ENCODE results near the gene PPP3CA.

The PPP3CA gene

DNA sequence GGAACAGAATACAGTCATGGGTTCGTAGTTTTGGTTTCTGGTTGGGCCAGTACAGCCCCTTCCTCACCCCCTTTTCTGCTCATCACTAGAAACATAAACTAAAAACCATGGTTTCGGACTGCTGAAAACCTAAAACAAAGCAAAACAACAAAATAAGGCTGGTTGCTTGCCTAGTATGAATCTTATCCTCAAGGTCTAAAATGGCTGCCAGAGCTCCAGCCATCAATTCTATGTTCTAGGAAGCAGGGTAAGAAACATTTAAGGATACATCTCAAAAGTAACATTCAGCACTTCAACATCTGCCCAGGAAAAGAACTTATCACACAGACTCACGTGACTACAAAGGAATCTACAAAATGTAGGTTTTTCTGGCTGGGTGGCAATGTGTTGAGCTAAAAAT is 31.5 kb downstream of the PPP3CA start:
- TF ChIP-seq POLR2A (IDR thresholded peaks at IDR 0.05; ENCODE audit: extremely low read depth, insufficient read length) (no peak), MYC (IDR thresholded peaks at IDR 0.05; ENCODE audit: low read depth, low read length) (no peak), MAX (IDR thresholded peaks at IDR 0.05; ENCODE audit: low read depth, low read length) (no peak)
- TF ChIP-seq, protein P1, sequence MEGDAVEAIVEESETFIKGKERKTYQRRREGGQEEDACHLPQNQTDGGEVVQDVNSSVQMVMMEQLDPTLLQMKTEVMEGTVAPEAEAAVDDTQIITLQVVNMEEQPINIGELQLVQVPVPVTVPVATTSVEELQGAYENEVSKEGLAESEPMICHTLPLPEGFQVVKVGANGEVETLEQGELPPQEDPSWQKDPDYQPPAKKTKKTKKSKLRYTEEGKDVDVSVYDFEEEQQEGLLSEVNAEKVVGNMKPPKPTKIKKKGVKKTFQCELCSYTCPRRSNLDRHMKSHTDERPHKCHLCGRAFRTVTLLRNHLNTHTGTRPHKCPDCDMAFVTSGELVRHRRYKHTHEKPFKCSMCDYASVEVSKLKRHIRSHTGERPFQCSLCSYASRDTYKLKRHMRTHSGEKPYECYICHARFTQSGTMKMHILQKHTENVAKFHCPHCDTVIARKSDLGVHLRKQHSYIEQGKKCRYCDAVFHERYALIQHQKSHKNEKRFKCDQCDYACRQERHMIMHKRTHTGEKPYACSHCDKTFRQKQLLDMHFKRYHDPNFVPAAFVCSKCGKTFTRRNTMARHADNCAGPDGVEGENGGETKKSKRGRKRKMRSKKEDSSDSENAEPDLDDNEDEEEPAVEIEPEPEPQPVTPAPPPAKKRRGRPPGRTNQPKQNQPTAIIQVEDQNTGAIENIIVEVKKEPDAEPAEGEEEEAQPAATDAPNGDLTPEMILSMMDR (IDR thresholded peaks at IDR 0.05; ENCODE audit: low read depth, low read length): no peak
- no peak for DNase-seq (ENCODE audit: low read depth)
- no peak overlapping the region for H3K4me3 ChIP-seq (ENCODE audit: low read depth, low read length)

DNA sequence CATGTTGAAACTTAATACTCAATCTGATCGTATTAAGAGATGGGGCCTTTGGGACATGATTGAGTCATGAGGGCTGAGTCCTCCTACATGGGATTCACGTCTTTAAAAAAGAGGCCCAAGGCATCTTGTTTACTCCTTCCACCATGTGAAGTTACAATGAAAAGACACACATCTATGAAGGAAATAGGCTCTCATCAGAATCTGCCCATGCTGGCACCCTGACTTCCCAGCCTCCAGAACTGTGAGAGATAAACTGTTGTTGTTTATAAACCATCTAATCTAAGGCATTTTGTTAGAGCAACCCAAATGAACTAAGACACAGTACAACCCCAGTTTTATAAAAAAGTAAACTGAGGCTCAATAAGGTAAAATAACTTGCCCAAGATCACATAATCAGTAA is 32.3 kb downstream of the PPP3CA start:
- DNase-seq (ENCODE audit: low read depth): no peak
- TF ChIP-seq, protein P1 (IDR thresholded peaks at IDR 0.05; ENCODE audit: low read depth, low read length): no peak
- no peak for TF ChIP-seq MYC (IDR thresholded peaks at IDR 0.05; ENCODE audit: low read depth, low read length)
- no peak for TF ChIP-seq POLR2A (IDR thresholded peaks at IDR 0.05; ENCODE audit: extremely low read depth, insufficient read length)
- no peak for TF ChIP-seq MAX (IDR thresholded peaks at IDR 0.05; ENCODE audit: low read depth, low read length)
- H3K4me3 ChIP-seq (ENCODE audit: low read depth, low read length): no peak overlapping the region

DNA sequence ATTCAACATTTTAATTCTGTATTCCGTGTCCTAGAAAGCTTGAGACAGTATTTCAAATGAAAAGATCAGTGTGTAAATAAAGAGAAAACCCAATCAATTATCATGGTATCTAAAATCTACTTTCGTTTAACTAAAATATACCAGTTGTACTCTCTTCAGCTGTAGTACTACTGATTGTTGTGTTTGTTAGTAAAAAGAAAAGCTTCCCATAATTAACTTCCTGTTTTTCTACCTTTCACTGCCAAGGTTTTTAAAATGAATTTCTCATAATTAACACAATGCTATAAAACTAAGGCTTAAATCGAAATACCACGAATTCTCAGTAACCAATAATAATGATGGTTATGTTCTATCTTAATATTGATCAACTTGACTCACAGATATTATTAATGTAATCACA is 37.4 kb downstream of the PPP3CA start:
- DNase-seq (ENCODE audit: low read depth): no peak
- no peak overlapping the region for H3K4me3 ChIP-seq (ENCODE audit: low read depth, low read length)
- TF ChIP-seq MAX (IDR thresholded peaks at IDR 0.05; ENCODE audit: low read depth, low read length) (no peak), MYC (IDR thresholded peaks at IDR 0.05; ENCODE audit: low read depth, low read length) (no peak), POLR2A (IDR thresholded peaks at IDR 0.05; ENCODE audit: extremely low read depth, insufficient read length) (no peak)
- TF ChIP-seq, protein P1 (IDR thresholded peaks at IDR 0.05; ENCODE audit: low read depth, low read length): no peak

DNA sequence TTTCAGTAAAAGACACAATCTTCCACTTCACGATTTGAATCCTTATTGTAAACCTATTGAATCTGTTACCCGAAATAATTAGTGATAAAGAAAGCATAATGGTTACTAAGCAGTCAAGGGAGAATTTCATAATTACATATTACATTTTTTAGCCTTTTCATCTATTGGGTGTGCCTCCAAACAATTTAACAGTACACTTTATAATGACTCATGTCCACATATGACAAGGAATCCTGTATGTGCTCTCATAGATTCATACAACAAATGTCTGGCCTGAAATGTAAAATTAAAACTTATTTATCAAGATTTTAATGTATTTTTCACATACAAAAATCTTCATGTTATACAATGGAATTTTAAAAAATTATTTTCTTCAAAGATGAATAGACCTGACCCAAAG is 39.4 kb downstream of the PPP3CA start:
- TF ChIP-seq MYC (IDR thresholded peaks at IDR 0.05; ENCODE audit: low read depth, low read length) (no peak), POLR2A (IDR thresholded peaks at IDR 0.05; ENCODE audit: extremely low read depth, insufficient read length) (no peak), MAX (IDR thresholded peaks at IDR 0.05; ENCODE audit: low read depth, low read length) (no peak)
- TF ChIP-seq, protein P1 (IDR thresholded peaks at IDR 0.05; ENCODE audit: low read depth, low read length): no peak
- no peak for DNase-seq (ENCODE audit: low read depth)
- no peak overlapping the region for H3K4me3 ChIP-seq (ENCODE audit: low read depth, low read length)

DNA sequence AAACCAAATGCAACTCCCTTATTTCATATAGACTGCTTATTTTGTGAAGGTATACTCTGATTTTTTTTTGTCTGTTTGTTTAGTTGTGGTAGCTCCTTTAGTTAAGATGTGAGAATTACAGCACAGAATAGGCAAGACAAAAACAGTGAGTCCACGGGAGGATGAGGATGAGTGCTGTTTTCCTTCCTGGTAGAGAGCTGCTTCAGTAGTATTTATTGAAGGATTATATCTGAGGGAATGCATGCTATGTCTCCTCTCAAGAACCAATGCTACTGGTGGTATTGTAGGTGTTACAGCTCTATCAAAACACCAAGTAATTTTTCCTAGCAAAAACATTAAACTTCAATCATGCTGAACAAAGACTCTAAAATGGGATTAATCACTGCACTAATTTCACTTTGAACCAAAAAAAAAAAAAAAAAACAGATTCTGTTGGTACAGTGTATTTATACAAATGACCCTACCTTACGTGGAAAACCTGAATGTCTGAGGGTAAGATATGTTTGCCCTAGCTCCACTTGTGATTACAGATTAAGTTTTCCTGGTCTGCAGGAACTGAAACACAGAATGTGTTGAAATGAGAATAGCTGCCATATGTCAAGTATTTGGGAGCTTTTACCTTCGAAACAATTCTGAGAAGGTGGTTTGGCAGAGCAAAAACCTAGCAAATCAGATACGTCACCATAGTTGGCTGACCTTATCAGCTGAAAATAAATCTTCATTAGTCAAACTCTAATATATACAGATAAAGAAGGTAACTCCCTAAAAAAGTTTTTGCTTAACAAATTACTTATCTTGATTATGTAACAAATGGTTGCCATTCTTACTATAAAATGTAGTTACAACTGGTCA is 40.3 kb downstream of the PPP3CA start:
- no peak for DNase-seq (ENCODE audit: low read depth)
- H3K4me3 ChIP-seq (ENCODE audit: low read depth, low read length): no peak overlapping the region
- TF ChIP-seq, protein P1 (IDR thresholded peaks at IDR 0.05; ENCODE audit: low read depth, low read length): no peak
- TF ChIP-seq POLR2A (IDR thresholded peaks at IDR 0.05; ENCODE audit: extremely low read depth, insufficient read length) (no peak), MYC (IDR thresholded peaks at IDR 0.05; ENCODE audit: low read depth, low read length) (no peak), MAX (IDR thresholded peaks at IDR 0.05; ENCODE audit: low read depth, low read length) (no peak)

Measured in NB4 (cell line).